Keratinocyte (primary cell): Measurements from ENCODE around the gene SAYSD1. TPM values are rescaled to one million over a fixed set of nuclear protein-coding genes. Genes with fewer than 3 reads are reported as not detected.

ENCODE experiments used
- DNase-seq: peaks from one replicate; pipeline ENCODE4 v3.0.0-alpha.2; 2011; ENCODE audit warnings: low read depth, missing footprints, low spot score
- FAIRE-seq: peaks from 2 replicates; lab custom pipeline; 2011; peaks lifted over from hg19 to GRCh38; lab: Jason Lieb, UNC
- H2AFZ ChIP-seq: 2 replicates; pipeline ENCODE4 v1.6.0; 2012; ENCODE audit warnings: low read length, control low read depth, inconsistent platforms; ENCODE audit not compliant: control insufficient read depth
- H3K27ac ChIP-seq: 2 replicates; pipeline ENCODE4 v1.5.1; 2011; ENCODE audit warnings: low read length; ENCODE audit not compliant: control insufficient read depth, insufficient read depth
- H3K27me3 ChIP-seq: 3 replicates; pipeline ENCODE4 v1.6.0; 2011; ENCODE audit warnings: low read length; ENCODE audit not compliant: control insufficient read depth, insufficient read depth; ENCODE audit errors: extremely low read depth
- H3K36me3 ChIP-seq, 2 experiments: 2 replicates in 1 of 2; 3 replicates in 1 of 2; pipeline ENCODE4 v1.5.1; 2011; ENCODE audit warnings: low read length in 2 of 2, mild to moderate bottlenecking in 1 of 2; ENCODE audit not compliant: control insufficient read depth in 2 of 2, insufficient read depth in 2 of 2; ENCODE audit errors: extremely low read depth in 1 of 2
- H3K4me1 ChIP-seq: 3 replicates; pipeline ENCODE4 v1.5.1; 2011; ENCODE audit warnings: low read length; ENCODE audit not compliant: control insufficient read depth, insufficient read depth; ENCODE audit errors: extremely low read depth
- H3K4me2 ChIP-seq: 3 replicates; pipeline ENCODE4 v1.6.0; 2011; ENCODE audit warnings: low read depth, low read length; ENCODE audit not compliant: control insufficient read depth, insufficient read depth; ENCODE audit errors: extremely low read depth
- H3K4me3 ChIP-seq, 3 experiments: fragments of 200-600 bp in 1 of 3; sonication (generic) in 1 of 3; 2 replicates in 2 of 3; 3 replicates in 1 of 3; pipeline ENCODE4 v1.5.1; 2011 to 2016; ENCODE audit warnings: low read length in 3 of 3, mild to moderate bottlenecking in 3 of 3, control low read depth in 2 of 3, inconsistent platforms in 1 of 3, low read depth in 1 of 3, mixed read lengths in 1 of 3, mixed run types in 1 of 3, moderate library complexity in 1 of 3; ENCODE audit not compliant: control insufficient read depth in 2 of 3, insufficient read depth in 2 of 3; ENCODE audit errors: extremely low read depth in 1 of 3
- H3K79me2 ChIP-seq: 2 replicates; pipeline ENCODE4 v1.6.0; 2012; ENCODE audit warnings: low read length; ENCODE audit not compliant: control insufficient read depth, insufficient read depth
- H3K9ac ChIP-seq: 3 replicates; pipeline ENCODE4 v1.6.0; 2011; ENCODE audit warnings: low read length; ENCODE audit not compliant: control insufficient read depth, insufficient read depth; ENCODE audit errors: extremely low read depth
- H3K9me1 ChIP-seq: 3 replicates; pipeline ENCODE4 v1.6.0; 2011; ENCODE audit warnings: low read length; ENCODE audit not compliant: control insufficient read depth, insufficient read depth; ENCODE audit errors: extremely low read depth
- H3K9me3 ChIP-seq: 2 replicates; pipeline ENCODE4 v1.5.1; 2012; ENCODE audit warnings: low read depth, low read length; ENCODE audit not compliant: control insufficient read depth
- H4K20me1 ChIP-seq: 3 replicates; pipeline ENCODE4 v1.6.0; 2011; ENCODE audit warnings: low read length; ENCODE audit not compliant: control insufficient read depth, insufficient read depth; ENCODE audit errors: extremely low read depth
- EZH2 ChIP-seq: IDR thresholded peaks from one replicate; pipeline ENCODE4 v1.6.1; 2012; ENCODE audit warnings: inconsistent platforms, mild to moderate bottlenecking, low read length, moderate library complexity
- dilution Hi-C: fragments of 300-500 bp; cut with MboI; formaldehyde crosslinking; loops from one replicate; pipeline ENCODE4 v1.7.0; 2020; ENCODE audit warnings: low sequenced_read_pairs; ENCODE audit not compliant: extremely low pct_ligation_motif_present
- polyA plus RNA-seq, 5 experiments: library from polyadenylated mRNA; depleted of rRNA in 3 of 5; stranded (reverse) in 3 of 5; stranded (forward) in 1 of 5; unstranded in 1 of 5; fragments of >200 nt; gene quantifications; 1 replicate in 1 of 5; 2 replicates in 3 of 5; 3 replicates in 1 of 5; pipeline versions ENCODE4 v1.2.1 to v1.2.3, GENCODE V29; 2011 to 2012; ENCODE audit warnings: missing spikeins in 2 of 5, low read depth in 1 of 5, low replicate concordance in 1 of 5
- TF ChIP-seq, protein P1 (sequence below), 3 experiments: IDR thresholded peaks in 1 of 3; conservative IDR thresholded peaks in 1 of 3; optimal IDR thresholded peaks in 1 of 3; 2 replicates in 2 of 3; 3 replicates in 1 of 3; pipeline versions ENCODE3 to v1.5.1; 2011; ENCODE audit warnings: low read length in 3 of 3, mild to moderate bottlenecking in 3 of 3, moderate library complexity in 2 of 3, control low read depth in 1 of 3, inconsistent platforms in 1 of 3; ENCODE audit not compliant: insufficient read depth in 2 of 3; ENCODE audit errors: extremely low read depth in 1 of 3

SAYSD1 gene
- polyA plus RNA-seq, 1 donor (not counting 4 experiments of a cell fraction or from before 2014, with no cell fraction given), result 8.4 TPM

GRCh38 chr6:39130691-39131090 lies 15.7 kb upstream of the SAYSD1 start:
- no peaks in the 10 kb centered on the region for H3K27me3 ChIP-seq
- H3K9me3 ChIP-seq, result no peaks in the 10 kb centered on the region
- H3K4me3 ChIP-seq, result no peak overlapping the region
- FAIRE-seq, result no peak
- no peaks in the 10 kb centered on the region for H3K36me3 ChIP-seq
- H4K20me1 ChIP-seq, result no peaks in the 10 kb centered on the region
- dilution Hi-C loops, result no loop called here
- H3K9ac ChIP-seq, result no peak overlapping the region
- no peak for DNase-seq
- TF ChIP-seq, protein P1, sequence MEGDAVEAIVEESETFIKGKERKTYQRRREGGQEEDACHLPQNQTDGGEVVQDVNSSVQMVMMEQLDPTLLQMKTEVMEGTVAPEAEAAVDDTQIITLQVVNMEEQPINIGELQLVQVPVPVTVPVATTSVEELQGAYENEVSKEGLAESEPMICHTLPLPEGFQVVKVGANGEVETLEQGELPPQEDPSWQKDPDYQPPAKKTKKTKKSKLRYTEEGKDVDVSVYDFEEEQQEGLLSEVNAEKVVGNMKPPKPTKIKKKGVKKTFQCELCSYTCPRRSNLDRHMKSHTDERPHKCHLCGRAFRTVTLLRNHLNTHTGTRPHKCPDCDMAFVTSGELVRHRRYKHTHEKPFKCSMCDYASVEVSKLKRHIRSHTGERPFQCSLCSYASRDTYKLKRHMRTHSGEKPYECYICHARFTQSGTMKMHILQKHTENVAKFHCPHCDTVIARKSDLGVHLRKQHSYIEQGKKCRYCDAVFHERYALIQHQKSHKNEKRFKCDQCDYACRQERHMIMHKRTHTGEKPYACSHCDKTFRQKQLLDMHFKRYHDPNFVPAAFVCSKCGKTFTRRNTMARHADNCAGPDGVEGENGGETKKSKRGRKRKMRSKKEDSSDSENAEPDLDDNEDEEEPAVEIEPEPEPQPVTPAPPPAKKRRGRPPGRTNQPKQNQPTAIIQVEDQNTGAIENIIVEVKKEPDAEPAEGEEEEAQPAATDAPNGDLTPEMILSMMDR (optimal IDR thresholded peaks at IDR 0.05 in 1 of 3, IDR thresholded peaks at IDR 0.05 in 1 of 3, conservative IDR thresholded peaks at IDR 0.05 in 1 of 3; ENCODE audit: extremely low read depth in 1 of 3, insufficient read depth in 2 of 3, low read length in 3 of 3), result no peak
- TF ChIP-seq EZH2, result no peak
- no peak overlapping the region for H3K4me2 ChIP-seq
- H3K9me1 ChIP-seq, result no peaks in the 10 kb centered on the region
- no peak overlapping the region for H2AFZ ChIP-seq
- H3K27ac ChIP-seq, result no peak overlapping the region
- H3K79me2 ChIP-seq, result no peaks in the 10 kb centered on the region
- H3K4me1 ChIP-seq, result no peaks in the 10 kb centered on the region

DNA sequence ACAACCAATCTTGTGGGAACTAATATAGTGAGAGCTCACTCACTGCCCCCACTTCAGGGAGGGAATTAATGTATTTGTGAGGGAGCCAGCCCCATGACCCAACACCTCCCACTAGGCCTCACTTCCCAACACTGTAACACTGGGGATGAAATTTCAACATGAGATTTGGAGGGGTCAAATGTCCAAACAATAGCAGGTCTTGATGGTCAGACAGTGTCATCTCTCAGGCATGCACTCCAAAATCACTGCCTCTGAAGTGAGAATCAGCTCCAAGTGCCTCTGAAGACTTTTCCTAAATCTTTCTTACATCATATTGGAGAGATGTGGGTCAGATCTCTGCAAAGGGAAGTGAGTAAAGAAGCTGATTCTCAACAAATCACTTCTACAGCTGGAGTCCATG lies 13.8 kb upstream of the SAYSD1 start:
- no peaks in the 10 kb centered on the region for H4K20me1 ChIP-seq
- no peak overlapping the region for H3K4me3 ChIP-seq
- no peaks in the 10 kb centered on the region for H3K36me3 ChIP-seq
- no peaks in the 10 kb centered on the region for H3K27me3 ChIP-seq
- no peaks in the 10 kb centered on the region for H3K9me3 ChIP-seq
- FAIRE-seq (no peak), DNase-seq (no peak)
- no peaks in the 10 kb centered on the region for H3K4me1 ChIP-seq
- no peaks in the 10 kb centered on the region for H3K79me2 ChIP-seq
- no peak overlapping the region for H3K4me2 ChIP-seq
- H3K9ac ChIP-seq, result no peak overlapping the region
- dilution Hi-C loops, result no loop called here
- H2AFZ ChIP-seq, result no peak overlapping the region
- H3K27ac ChIP-seq, result no peak overlapping the region
- no peak for TF ChIP-seq EZH2
- TF ChIP-seq, protein P1 (optimal IDR thresholded peaks at IDR 0.05 in 1 of 3, IDR thresholded peaks at IDR 0.05 in 1 of 3, conservative IDR thresholded peaks at IDR 0.05 in 1 of 3; ENCODE audit: extremely low read depth in 1 of 3, insufficient read depth in 2 of 3, low read length in 3 of 3), result no peak
- no peaks in the 10 kb centered on the region for H3K9me1 ChIP-seq
